HG03064 (cell line): ENCODE results near the gene SYNE2.

Experiments used
- ATAC-seq: cut with Tn5 transposase; IDR thresholded peaks from one replicate; pipeline ENCODE4 v1.9.1; 2021; ENCODE audit warnings: low read depth; ENCODE audit not compliant: unreplicated experiment

The SYNE2 gene

DNA sequence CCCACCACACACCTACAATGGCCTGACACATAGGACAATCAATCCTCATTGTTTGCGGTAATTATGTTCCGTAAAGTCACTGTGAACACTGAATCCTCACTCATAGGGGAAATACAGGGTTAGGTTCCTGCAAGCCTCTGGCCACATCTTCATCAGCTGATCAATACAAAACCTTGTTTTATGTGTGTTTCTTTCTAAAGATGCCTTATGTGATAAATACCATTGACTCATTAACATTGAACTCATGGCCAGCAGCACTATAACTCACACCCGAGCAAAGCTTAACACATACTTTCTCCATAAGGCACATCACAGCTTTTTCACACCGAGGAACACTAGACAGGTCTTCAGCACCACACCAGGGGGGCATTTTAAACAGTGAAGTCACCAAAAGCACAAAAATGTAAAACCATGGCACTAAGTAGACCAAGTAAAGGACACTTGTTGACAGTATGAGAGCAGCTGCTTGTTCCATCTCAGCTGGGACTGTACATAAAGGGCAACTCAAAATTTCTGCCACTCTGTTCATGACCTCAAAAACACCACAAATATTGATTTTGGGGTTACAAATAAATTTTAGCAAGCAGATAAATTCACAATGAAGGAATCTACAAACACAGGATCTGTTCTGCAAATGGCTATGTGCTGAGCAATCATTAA is 380.9 kb downstream of the SYNE2 start:
- no peak for ATAC-seq

DNA sequence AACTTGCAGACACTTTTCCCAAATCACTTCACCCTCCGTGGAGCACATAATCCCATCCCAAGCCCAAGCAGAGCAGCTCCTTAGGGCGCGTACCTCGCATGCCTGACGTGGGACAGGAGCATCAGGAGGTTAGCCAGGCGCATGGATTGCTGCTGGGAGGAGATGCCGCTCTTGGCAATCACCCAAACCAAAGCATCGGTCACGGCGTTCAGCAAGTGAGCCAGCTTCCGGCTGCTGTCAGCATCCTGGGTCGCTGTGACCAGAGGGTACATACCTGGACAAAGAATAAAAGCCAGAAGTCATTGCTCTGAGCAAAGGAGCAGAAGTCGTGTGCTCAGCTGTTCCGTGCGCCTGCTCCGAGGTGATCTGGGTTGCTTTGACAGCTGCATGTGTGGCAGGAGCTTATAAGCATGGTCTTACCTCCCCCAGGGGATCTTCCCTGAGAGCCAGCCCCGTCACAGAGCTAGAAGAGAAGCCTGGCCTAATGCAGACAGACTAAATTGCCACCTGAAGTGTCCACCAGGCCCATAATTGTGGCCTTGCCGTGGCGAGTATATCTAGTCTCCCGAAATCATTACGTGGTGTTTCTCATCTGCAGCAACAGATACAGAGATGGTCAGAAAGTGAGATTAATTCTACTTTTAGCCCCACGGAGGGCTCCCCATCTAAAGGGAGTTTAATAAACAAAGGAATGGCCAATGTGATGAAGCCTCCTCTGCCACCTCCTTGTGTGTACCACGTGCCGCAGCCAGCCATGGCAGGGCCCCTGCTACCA is 382.3 kb downstream of the SYNE2 start:
- ATAC-seq = no peak

DNA sequence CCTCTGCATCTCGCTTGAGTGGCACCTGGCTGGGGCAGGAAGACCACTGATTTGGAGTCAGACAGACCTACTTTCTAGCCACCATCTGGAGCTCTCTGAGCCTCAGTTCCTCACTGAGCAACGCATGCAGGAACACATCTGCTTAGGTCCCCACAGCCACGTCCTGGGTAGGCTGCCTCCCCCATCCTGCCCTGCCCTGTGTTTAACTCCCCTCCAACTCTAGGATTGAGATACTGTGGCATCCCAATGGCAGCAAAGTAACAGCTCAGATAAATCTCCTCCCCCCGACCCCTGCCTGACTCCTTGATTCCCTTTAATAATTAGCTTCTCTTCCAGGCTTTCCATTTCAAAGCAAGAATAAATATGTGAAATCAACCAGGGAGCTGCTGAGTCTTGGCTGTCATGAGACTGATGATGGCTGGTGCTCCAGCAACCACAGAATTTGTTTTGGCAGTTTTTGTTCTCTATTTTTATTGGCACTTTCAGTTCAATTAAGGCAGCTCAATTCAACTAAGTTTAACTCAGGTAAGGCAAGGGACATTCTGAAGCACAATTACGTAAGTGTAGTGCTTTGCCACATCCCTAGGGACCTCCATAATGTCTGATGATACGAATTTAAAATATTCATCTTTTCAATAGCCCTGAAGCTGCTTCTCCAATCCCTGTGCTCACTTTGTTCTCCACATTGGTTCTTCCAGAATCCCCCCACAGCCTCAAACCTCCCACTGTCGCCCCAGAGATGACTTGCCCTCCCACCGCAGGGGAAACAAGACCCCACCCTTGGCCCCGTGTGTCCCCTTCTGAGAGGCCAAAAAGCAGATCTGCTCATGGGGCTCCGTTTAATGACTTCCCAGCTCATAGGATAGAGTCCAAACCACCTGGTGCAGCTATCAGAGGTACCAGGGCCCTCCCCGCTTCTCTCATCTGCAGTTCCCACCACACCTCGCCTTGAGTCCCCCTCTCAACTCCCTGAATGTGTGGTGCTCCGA is 383.1 kb downstream of the SYNE2 start:
- ATAC-seq = peak; percentile 71

DNA sequence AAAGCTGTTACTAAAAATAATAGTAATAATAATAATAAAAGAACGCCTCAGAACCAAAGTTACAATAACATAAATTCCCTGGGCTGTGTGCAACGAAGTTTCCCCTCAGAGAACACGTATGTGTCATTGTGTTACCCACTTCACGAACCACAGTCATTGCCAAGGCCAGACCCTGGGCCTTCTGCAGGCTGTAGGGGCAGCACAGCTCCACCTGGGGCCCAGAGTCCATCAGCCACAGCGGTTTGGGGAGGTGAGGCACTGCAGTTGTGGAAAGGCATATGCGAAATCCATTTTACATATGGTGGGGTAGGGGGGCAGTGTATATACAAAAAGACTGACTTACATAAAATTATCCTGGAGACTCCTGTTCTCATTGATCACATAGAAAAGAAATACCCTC is 385.2 kb downstream of the SYNE2 start:
- no peak for ATAC-seq

GRCh38 chr14:64238631-64239030 is 385.8 kb downstream of the SYNE2 start:
- ATAC-seq = no peak

DNA sequence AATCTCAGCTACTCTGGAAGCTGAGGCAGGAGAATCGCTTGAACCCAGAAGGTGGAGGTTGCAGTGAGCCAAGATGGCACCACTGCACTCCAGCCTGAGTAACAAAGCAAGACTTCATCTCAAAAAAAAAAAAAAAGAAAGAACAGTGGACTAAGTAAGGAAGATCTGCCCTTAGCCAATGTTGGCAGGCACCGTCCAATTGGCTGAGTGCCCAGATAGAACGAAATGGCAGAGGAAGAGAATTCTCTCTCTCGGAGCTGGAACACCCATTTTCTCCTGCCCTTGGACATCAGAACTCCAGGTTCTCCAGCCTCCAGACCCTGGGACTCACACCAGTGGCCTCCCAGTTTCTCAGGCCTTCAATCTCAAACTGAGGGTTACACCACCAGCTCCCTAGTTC is 391.5 kb downstream of the SYNE2 start:
- no peak for ATAC-seq

DNA sequence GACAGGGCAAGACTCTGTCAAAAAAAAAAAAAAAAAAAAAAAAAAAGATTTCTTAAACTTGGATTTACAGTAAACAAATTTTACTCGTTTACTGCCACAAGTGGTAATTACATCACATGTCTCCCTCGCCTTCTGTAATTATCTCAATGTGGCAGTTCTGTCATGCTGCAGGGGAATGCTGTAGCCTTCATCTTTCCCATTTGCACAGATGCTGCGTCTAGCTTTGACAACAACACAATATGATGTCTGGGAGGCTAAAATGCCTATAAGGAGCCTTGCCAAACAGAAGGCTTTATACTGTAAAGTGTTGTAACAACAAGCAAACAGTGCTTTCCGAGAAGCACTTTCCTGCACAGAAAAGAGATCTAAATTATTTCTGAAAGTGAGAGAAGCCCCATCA is 392.7 kb downstream of the SYNE2 start:
- no peak for ATAC-seq

- ATAC-seq = no peak
These were observed 393.9 kb downstream of the SYNE2 start for GRCh38 chr14:64246688-64247087.

GRCh38 chr14:64247195-64247594 is 394.4 kb downstream of the SYNE2 start:
- ATAC-seq = no peak

GRCh38 chr14:64248689-64249088 is 395.9 kb downstream of the SYNE2 start:
- ATAC-seq = no peak

- ATAC-seq = no peak
These were observed 396.6 kb downstream of the SYNE2 start for GRCh38 chr14:64249363-64249762.

DNA sequence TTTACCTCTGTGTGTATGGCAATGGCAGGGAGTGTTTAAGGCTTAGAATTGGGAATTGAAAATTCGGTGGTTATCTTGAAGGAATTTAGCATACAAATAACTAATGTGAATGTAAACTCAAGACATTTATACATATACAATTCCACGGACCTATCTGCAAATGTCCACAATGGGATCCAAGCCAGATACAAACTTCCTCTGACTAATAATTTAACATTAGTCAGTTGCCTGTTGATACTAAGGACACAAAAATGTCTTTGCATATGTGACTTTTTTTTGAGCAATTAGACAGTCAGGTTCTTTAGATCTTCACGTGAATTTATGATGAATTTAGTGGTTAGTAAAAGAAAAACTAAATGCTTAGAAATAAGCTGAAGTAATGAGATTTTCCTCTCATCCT is 400.9 kb downstream of the SYNE2 start:
- ATAC-seq = no peak

- ATAC-seq = no peak
These were observed 403.0 kb downstream of the SYNE2 start for GRCh38 chr14:64255756-64256155.

- no peak for ATAC-seq
These were observed 407.6 kb downstream of the SYNE2 start for GRCh38 chr14:64260418-64260817.

- ATAC-seq = no peak
These were observed 412.4 kb downstream of the SYNE2 start for GRCh38 chr14:64265222-64265621.

GRCh38 chr14:64266239-64266638 is 413.4 kb downstream of the SYNE2 start:
- ATAC-seq = no peak

GRCh38 chr14:64272019-64272418 is 419.2 kb downstream of the SYNE2 start:
- ATAC-seq = no peak
